ENCODE measurements around the gene NAB1. TPM values are rescaled to one million over a fixed set of nuclear protein-coding genes. Genes with fewer than 3 reads are reported as not detected.

The NAB1 gene
- total RNA-seq, 6 experiments from 2014 or later, result 22.0 to 29.9 (median 23.8) TPM

DNA sequence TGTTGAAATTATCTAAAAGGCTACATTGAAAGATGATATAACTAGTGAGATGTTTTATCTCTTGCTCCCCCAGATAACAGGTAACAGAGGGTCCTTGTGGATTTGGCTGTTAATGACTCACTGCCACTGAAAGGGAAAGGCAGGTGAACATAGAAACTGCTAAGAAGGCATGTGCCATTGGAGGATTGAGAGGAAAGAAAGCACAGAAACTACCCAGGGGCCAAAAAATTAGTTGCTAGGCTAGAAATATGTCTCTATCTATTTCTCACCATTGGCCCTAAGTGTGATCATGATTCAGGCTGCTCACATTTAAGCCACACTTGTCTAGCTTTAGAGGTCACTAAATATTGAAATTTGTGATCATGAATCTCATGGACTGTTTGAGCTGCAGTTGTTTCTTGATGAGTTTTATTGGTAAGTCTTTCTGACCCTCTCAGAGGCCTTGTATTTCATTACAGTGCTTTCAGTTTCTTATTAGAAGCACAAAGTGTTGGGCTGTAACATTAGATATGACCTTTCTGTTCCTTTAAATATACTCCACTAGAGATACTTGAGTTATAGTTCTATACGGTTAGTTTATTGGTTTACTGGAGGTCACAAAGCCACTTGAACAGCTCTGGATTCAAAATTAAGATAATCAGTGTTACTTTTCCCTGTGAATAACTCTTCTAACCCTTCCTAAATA is 26.2 kb downstream of the NAB1 start:
- H3K4me1 ChIP-seq, result peaks cover 0 to 7% (median 0%) of the 10 kb centered on the region in 4 donors
- TF ChIP-seq, protein P1, sequence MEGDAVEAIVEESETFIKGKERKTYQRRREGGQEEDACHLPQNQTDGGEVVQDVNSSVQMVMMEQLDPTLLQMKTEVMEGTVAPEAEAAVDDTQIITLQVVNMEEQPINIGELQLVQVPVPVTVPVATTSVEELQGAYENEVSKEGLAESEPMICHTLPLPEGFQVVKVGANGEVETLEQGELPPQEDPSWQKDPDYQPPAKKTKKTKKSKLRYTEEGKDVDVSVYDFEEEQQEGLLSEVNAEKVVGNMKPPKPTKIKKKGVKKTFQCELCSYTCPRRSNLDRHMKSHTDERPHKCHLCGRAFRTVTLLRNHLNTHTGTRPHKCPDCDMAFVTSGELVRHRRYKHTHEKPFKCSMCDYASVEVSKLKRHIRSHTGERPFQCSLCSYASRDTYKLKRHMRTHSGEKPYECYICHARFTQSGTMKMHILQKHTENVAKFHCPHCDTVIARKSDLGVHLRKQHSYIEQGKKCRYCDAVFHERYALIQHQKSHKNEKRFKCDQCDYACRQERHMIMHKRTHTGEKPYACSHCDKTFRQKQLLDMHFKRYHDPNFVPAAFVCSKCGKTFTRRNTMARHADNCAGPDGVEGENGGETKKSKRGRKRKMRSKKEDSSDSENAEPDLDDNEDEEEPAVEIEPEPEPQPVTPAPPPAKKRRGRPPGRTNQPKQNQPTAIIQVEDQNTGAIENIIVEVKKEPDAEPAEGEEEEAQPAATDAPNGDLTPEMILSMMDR (IDR thresholded peaks at IDR 0.05), result no peak
- TF ChIP-seq POLR2A (IDR thresholded peaks at IDR 0.05), result no peak
- no peak overlapping the region for H3K4me3 ChIP-seq
- no peak for ATAC-seq
- H3K36me3 ChIP-seq, result peaks cover 0 to 7% (median 1%) of the 10 kb centered on the region in 4 donors
- intact Hi-C loops (cut with DNase I), result no loop called here
- no peaks in the 10 kb centered on the region for H3K9me3 ChIP-seq
- no peak for DNase-seq
- 82% methylated on average over 1 of the region's 1 CpG for WGBS (ENCODE audit: insufficient coverage, low coverage, low lambda C conversion rate, missing lambda C conversion rate)
- no peaks in the 10 kb centered on the region for H3K27me3 ChIP-seq
- H3K27ac ChIP-seq, result no peak overlapping the region

DNA sequence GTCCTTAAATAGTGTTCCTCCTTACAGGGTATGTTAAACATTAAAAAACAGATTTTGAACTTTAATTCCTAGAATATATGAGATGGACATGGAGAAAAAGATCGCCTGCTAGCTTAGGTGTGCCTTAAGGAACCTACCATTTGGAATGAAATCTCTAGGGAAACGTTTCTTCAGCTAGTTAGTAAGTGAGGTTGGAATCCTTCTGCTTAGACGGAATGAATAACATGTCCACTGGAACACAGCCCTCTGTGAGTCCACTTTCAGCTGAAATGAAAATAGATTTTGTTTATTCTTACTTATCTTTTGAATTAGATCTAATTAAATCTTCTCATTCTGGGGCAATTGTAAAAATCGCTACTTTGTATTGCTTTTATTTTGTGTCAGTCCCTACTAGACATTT is 28.4 kb downstream of the NAB1 start:
- no peak for DNase-seq
- Histone ChIP-seq H3K4me3 (no peak overlapping the region), H3K36me3 (peaks cover 0 to 4% (median 0%) of the 10 kb centered on the region in 4 donors), H3K27ac (no peak overlapping the region), H3K4me1 (peaks cover 0 to 7% (median 0%) of the 10 kb centered on the region in 4 donors), H3K27me3 (no peaks in the 10 kb centered on the region), H3K9me3 (no peaks in the 10 kb centered on the region)
- TF ChIP-seq, protein P1 (IDR thresholded peaks at IDR 0.05), result no peak
- TF ChIP-seq POLR2A (IDR thresholded peaks at IDR 0.05), result no peak
- 88% methylated on average over 4 of the region's 4 CpGs for WGBS (ENCODE audit: insufficient coverage, low coverage, low lambda C conversion rate, missing lambda C conversion rate)
- intact Hi-C loops (cut with DNase I), result no loop called here
- ATAC-seq, result no peak

DNA sequence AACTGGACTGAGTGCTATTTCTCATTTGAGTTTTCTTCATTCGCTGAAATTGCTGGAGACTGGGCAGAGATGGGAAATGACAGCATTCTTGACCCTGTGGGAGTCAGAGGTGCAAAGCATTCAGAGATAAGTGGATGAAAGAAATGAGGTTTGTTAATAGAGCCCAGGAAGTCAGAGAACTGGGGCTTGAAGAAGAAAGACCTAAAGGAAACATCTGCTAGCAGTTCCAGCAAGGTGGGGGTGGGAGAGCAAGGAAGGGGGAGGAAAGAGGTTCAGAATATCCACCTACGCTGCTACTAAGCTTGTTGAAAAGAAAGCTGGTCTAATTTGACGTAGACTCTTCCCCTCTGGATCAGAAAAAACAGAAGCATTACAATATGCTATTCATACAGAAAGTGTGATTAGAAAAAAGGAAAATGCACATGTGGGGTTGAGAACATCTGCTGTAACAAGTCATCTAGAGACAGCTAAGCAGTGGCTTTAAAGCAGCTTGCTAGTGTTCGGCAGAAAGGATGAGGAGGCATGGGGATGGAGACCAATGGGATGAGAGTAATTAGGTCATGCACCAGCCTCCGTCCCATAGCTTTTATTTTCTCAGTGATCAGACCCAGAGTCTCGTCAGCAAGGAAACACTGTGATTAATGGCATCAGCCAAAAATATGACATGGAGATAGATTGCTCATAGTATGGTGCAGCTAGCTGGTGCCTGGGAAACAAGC is 29.7 kb downstream of the NAB1 start:
- TF ChIP-seq, protein P1 (IDR thresholded peaks at IDR 0.05), result no peak
- no peak for TF ChIP-seq POLR2A (IDR thresholded peaks at IDR 0.05)
- ATAC-seq (peak in 2 of 4 donors; percentile 12 to 19), DNase-seq (no peak)
- Histone ChIP-seq H3K27me3 (no peaks in the 10 kb centered on the region), H3K27ac (no peak overlapping the region), H3K9me3 (no peaks in the 10 kb centered on the region), H3K4me3 (no peak overlapping the region), H3K36me3 (peaks cover 0 to under 1% (median 0%) of the 10 kb centered on the region in 4 donors), H3K4me1 (peaks cover 0 to 7% (median 0%) of the 10 kb centered on the region in 4 donors)
- intact Hi-C loops (cut with DNase I), result no loop called here
- 60% methylated on average over 6 of the region's 6 CpGs for WGBS (ENCODE audit: insufficient coverage, low coverage, low lambda C conversion rate, missing lambda C conversion rate)

DNA sequence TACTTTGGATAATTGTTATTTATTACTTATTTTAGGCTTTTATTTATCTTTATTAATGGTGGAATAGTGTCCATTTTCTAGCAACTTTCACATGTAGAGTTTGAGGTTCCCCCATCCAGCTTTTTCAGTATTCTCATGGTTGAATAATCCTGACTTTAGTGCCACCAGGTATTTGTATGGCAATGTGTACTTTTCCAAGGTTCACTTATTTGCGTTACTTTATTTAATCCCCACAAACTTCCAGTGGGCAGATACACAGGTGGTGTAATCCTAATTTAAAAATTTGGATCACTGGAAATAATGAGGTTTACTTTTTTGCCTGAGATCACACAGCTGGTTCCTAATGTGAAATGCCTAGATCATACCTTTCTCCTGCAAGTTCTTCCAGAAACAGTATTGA is 30.5 kb downstream of the NAB1 start:
- Histone ChIP-seq H3K36me3 (no peaks in the 10 kb centered on the region), H3K9me3 (no peaks in the 10 kb centered on the region), H3K4me3 (no peak overlapping the region), H3K4me1 (peaks cover 0 to 7% (median 0%) of the 10 kb centered on the region in 4 donors), H3K27me3 (no peaks in the 10 kb centered on the region), H3K27ac (no peak overlapping the region)
- TF ChIP-seq POLR2A (IDR thresholded peaks at IDR 0.05), result no peak
- TF ChIP-seq, protein P1 (IDR thresholded peaks at IDR 0.05), result no peak
- peak in 3 of 4 donors; percentile 47 to 76 (median 67) for ATAC-seq
- WGBS (ENCODE audit: insufficient coverage, low coverage, low lambda C conversion rate, missing lambda C conversion rate), result 40% methylated on average over 1 of the region's 1 CpG
- intact Hi-C loops (cut with DNase I), result no loop called here
- no peak for DNase-seq

Measured in right lobe of liver (tissue), 6 donors.